Ovary (tissue), 9 donors: ENCODE data around the gene GPX4. TPM values are rescaled to one million over a fixed set of nuclear protein-coding genes. Genes with fewer than 3 reads are reported as not detected.
A peak's percentile ranks its signal among the peaks of the same experiment; 100 is the strongest.

ENCODE experiments used
- DNase-seq, 5 donors: peaks; one replicate each; pipeline ENCODE4 v3.0.0-alpha.2; 2019 to 2020
- H3K27ac ChIP-seq, 2 donors: fragments of 200-600 bp; one replicate each; pipeline versions ENCODE4 v1.5.1 to v1.8.0; 2019 to 2022
- H3K27me3 ChIP-seq: fragments of 200-600 bp; one replicate; pipeline ENCODE4 v1.8.0; 2022
- H3K36me3 ChIP-seq: fragments of 200-600 bp; sonication (generic); one replicate; pipeline ENCODE4 v1.5.1; 2019
- H3K4me1 ChIP-seq: one replicate; pipeline ENCODE4 v1.8.1; 2013; ENCODE audit warnings: mild to moderate bottlenecking, moderate library complexity; ENCODE audit not compliant: insufficient read depth
- H3K4me3 ChIP-seq: fragments of 200-600 bp; sonication (generic); one replicate; pipeline ENCODE4 v1.5.1; 2017
- H3K9me3 ChIP-seq, 2 donors: fragments of 200-600 bp in 1 of 2; sonication (generic) in 1 of 2; one replicate each; pipeline versions ENCODE4 v1.5.1 to v1.8.1; 2013 to 2019; ENCODE audit warnings: mild to moderate bottlenecking in 1 of 2, moderate library complexity in 1 of 2
- CTCF ChIP-seq, 3 donors: fragments of 450-650 bp in 2 of 3; fragments of 200-600 bp in 1 of 3; IDR thresholded peaks; one replicate each; pipeline versions ENCODE4 v1.5.1 to v1.8.0; 2016 to 2022; ENCODE audit warnings: antibody characterized with exemption in 3 of 3, mild to moderate bottlenecking in 1 of 3
- EP300 ChIP-seq: sonication (generic); formaldehyde crosslinking; IDR thresholded peaks from one replicate; pipeline ENCODE4 v1.6.1; 2017; ENCODE audit warnings: antibody characterized with exemption
- POLR2A ChIP-seq: fragments of 450-650 bp; IDR thresholded peaks from one replicate; pipeline ENCODE4 v1.6.1; 2017; ENCODE audit warnings: antibody characterized with exemption, mild to moderate bottlenecking, moderate library complexity
- WGBS, 3 donors: extraction: QIAGEN DNeasy Blood & Tissue Kit in 1 of 3; methylation state at CpG; one replicate each; pipeline versions ENCODE4 v1.1.5 to v1.1.7; 2013 to 2017; 5-methylcytosine and 5-hydroxymethylcytosine counted together
- intact Hi-C, 4 donors: fragments of 100-400 bp; cut with DNase I; formaldehyde crosslinking; loops; one replicate each; pipeline versions ENCODE4 v1.11.0 to v1.15.1; 2022 to 2023
- polyA plus RNA-seq, 2 donors: library from polyadenylated mRNA; stranded (reverse); fragments of 200-250 nt in 1 of 2; fragments of 350-450 nt in 1 of 2; fragmentation: Illumina TruSeq in 1 of 2; extraction: RNeasy Lipid Tissue Mini Kit (QIAGEN cat#74804) in 1 of 2; gene quantifications; one replicate each; pipeline ENCODE4 v1.2.3, GENCODE V29; 2013 to 2014
- total RNA-seq, 7 donors: library from RNA; depleted of rRNA in 2 of 7; stranded (reverse); fragments of >200 nt in 2 of 7; fragmentation: NEBNext Ultra II Directional in 3 of 7; extraction: Animal tissue kit (Norgen Biotek cat#: 25700) in 3 of 7; gene quantifications; one replicate each; pipeline versions ENCODE4 v1.1.0 to v1.2.4, GENCODE V29; 2016 to 2023
- donor health status: DM: no; HTN: no; CAD: no; lungs with moderate emphysema.
- donor health status: DM: no; HTN: no; CAD: no.
- donor health status: Bipolar disorder and iron deficiency.
- donor health status: DM: yes; HTN: yes; CAD: no.
- donor health status: DM: no; HTN: no; CAD: no.
- donor health status: DM: yes; HTN: yes; CAD: no.

GPX4 gene
- total and polyA plus RNA-seq, 9 donors, result 189 to 450 (median 247) TPM

GRCh38 chr19:1151917-1152587 is 48.3 kb downstream of the GPX4 start:
- WGBS, 3 donors, result 70 to 82% (median 76%) methylated on average over 35 of the region's 35 CpGs
- H3K36me3 ChIP-seq, result no peaks in the 10 kb centered on the region

GRCh38 chr19:1153891-1154730 is 50.3 kb downstream of the GPX4 start:
- no peak for TF ChIP-seq CTCF (IDR thresholded peaks at IDR 0.05)
- H3K4me3 ChIP-seq, result peak overlapping the region; percentile 31
- H3K9me3 ChIP-seq, result no peaks in the 10 kb centered on the region
- no peaks in the 10 kb centered on the region for H3K36me3 ChIP-seq
- H3K27me3 ChIP-seq, result no peaks in the 10 kb centered on the region
- peaks cover 22% of the 10 kb centered on the region for H3K4me1 ChIP-seq
- intact Hi-C loops, result loop anchor here in 1 of 4 donors (10.0 kb wide), 1 partner anchor 1151 kb away; the partner anchor contains the start of gene LINGO3
- 79 to 88% (median 83%) methylated on average over 28 to 58 of the region's 58 CpGs for WGBS, 3 donors
- H3K27ac ChIP-seq, result peak overlapping the region; percentile 80 to 86
- peak in 2 of 5 donors; percentile 26 to 29 for DNase-seq

More at GRCh38 chr19:1151917-1152587, 48.3 kb downstream of the GPX4 start:
- Histone ChIP-seq H3K9me3 (no peaks in the 10 kb centered on the region), H3K4me3 (no peak overlapping the region), H3K4me1 (peaks cover 22% of the 10 kb centered on the region), H3K27ac (peak overlapping the region in 1 of 2 donors; percentile 12), H3K27me3 (no peaks in the 10 kb centered on the region)
- intact Hi-C loops, result loop anchor here in 1 of 4 donors (10.0 kb wide), 1 partner anchor 1153 kb away; the partner anchor contains the start of gene LINGO3
- TF ChIP-seq EP300, result peak; percentile 58
- no peak for TF ChIP-seq POLR2A
- peak in 3 of 5 donors; percentile 28 to 58 (median 40) for DNase-seq

GRCh38 chr19:1154731-1155351 is 51.0 kb downstream of the GPX4 start:
- Histone ChIP-seq H3K36me3 (no peaks in the 10 kb centered on the region), H3K4me3 (peak overlapping the region; percentile 31), H3K27me3 (no peaks in the 10 kb centered on the region), H3K27ac (peak overlapping the region; percentile 80 to 86), H3K4me1 (peaks cover 22% of the 10 kb centered on the region), H3K9me3 (no peaks in the 10 kb centered on the region)
- TF ChIP-seq EP300 (peak; percentile 99), CTCF (IDR thresholded peaks at IDR 0.05) (peak in 2 of 3 donors; percentile 6 to 27), POLR2A (peak; percentile 59)
- WGBS, 3 donors, result 1 to 9% (median 7%) methylated on average over 29 to 32 of the region's 32 CpGs
- intact Hi-C loops, result loop anchor here in 1 of 4 donors (10.0 kb wide), 1 partner anchor 1150 kb away; the partner anchor contains the start of gene LINGO3
- DNase-seq, result peak; percentile 82 to 93 (median 83)

- peak in 2 of 5 donors; percentile 17 to 28 for DNase-seq
- Histone ChIP-seq H3K27ac (peak overlapping the region; percentile 80 to 86), H3K9me3 (no peaks in the 10 kb centered on the region), H3K4me1 (peaks cover 21% of the 10 kb centered on the region), H3K36me3 (no peaks in the 10 kb centered on the region), H3K4me3 (peak overlapping the region; percentile 31), H3K27me3 (no peaks in the 10 kb centered on the region)
- TF ChIP-seq EP300, result no peak
- TF ChIP-seq CTCF (IDR thresholded peaks at IDR 0.05), result no peak
- peak; percentile 4 for TF ChIP-seq POLR2A
- WGBS, 3 donors, result 68 to 74% (median 71%) methylated on average over 23 to 29 of the region's 29 CpGs
- intact Hi-C loops, result loop anchor here in 1 of 4 donors (10.0 kb wide), 1 partner anchor 1149 kb away; the partner anchor contains the start of gene LINGO3
Observed at GRCh38 chr19:1155352-1156304, 51.8 kb downstream of the GPX4 start.
